HL-60/S4 treated with retinoic acid at 250 ng/mL for 4 days and 3 days (cell line): ENCODE results near the gene TNFRSF1B.

ENCODE experiments used
- in situ Hi-C: fragments of 300-500 bp; cut with MboI; formaldehyde crosslinking; loops from 2 replicates; pipeline ENCODE4 v1.7.0; 2022; ENCODE audit warnings: low sequenced_read_pairs

Gene TNFRSF1B

GRCh38 chr1:12141163-12141850, 25.5 kb upstream of the TNFRSF1B start:
- in situ Hi-C loops: no loop called here

DNA sequence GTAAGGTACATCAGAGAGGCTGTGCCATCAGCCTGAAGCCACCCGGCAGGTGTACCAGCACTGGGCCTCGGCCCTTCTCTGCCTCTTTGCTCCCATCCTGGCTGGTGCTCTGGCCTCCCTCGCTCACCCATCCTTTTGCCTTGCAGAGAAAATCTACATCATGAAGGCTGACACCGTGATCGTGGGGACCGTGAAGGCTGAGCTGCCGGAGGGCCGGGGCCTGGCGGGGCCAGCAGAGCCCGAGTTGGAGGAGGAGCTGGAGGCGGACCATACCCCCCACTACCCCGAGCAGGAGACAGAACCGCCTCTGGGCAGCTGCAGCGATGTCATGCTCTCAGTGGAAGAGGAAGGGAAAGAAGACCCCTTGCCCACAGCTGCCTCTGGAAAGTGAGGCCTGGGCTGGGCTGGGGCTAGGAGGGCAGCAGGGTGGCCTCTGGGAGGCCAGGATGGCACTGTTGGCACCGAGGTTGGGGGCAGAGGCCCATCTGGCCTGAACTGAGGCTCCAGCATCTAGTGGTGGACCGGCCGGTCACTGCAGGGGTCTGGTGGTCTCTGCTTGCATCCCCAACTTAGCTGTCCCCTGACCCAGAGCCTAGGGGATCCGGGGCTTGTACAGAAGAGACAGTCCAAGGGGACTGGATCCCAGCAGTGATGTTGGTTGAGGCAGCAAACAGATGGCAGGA, 24.5 kb upstream of the TNFRSF1B start:
- in situ Hi-C loops: no loop called here

GRCh38 chr1:12142891-12143630, 23.7 kb upstream of the TNFRSF1B start:
- in situ Hi-C loops: no loop called here

DNA sequence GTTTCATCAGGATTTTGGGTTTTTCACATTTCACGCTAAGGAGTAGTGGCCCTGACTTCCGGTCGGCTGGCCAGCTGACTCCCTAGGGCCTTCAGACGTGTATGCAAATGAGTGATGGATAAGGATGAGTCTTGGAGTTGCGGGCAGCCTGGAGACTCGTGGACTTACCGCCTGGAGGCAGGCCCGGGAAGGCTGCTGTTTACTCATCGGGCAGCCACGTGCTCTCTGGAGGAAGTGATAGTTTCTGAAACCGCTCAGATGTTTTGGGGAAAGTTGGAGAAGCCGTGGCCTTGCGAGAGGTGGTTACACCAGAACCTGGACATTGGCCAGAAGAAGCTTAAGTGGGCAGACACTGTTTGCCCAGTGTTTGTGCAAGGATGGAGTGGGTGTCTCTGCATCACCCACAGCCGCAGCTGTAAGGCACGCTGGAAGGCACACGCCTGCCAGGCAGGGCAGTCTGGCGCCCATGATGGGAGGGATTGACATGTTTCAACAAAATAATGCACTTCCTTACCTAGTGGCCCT, 23.1 kb upstream of the TNFRSF1B start:
- in situ Hi-C loops: no loop called here

GRCh38 chr1:12144236-12144635, 22.6 kb upstream of the TNFRSF1B start:
- in situ Hi-C loops: no loop called here

DNA sequence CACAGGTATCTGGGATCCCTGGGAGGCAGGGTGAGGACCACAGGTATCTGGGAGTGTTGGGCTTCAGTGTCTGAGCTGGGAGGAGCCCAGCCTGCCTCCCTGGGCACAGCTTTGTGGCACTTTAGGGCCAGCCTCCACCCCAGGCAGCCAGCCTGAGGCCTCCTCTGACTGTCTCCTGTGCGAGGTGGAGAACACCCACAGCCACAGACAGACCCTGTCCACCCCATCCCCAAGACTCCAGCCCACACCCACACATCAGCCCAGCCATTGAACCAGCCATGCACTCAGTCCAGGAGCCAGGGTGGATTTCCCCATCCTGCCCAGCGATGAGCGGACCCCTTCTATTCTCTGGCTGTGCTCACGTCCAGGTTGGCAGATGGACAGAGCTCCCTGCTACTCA, 21.8 kb upstream of the TNFRSF1B start:
- in situ Hi-C loops: no loop called here

DNA sequence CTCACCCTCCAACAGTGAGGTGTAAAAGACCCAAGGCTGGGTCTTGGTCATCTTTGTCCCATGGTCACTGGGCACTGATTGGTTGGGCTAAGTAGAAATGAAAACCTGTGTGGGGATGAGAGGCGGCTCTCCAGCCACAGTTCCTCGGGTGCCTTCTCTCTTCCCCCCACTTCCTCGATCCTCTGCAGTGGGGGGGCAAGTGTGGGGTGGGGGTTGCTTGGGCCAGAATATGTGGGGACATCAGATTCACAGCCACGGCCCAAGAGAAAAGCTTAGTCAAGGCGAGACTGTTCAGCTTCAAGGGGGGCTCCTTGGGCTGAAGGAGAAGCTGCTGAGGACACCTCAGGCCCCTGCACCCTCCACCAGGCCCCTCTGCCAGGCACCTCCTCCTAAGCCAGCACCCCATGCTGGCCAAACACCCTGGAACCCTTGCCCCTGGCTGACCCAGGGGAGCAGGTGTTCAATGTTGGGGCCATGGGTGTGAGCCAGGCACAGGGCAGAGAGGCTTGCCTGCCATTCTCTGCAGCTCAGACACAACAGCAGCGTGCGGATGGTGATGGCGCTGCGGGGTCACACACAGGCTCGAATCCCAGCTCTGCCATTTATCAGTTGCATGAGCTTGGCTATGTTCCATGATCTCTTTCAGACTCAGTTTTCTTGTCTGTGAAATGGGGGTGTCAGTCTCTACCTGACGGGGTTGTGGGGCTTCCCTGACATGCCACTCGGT, 21.0 kb upstream of the TNFRSF1B start:
- in situ Hi-C loops: no loop called here

- in situ Hi-C loops: no loop called here
Measured at GRCh38 chr1:12146343-12147112, 20.3 kb upstream of the TNFRSF1B start.

GRCh38 chr1:12147201-12147701, 19.5 kb upstream of the TNFRSF1B start:
- in situ Hi-C loops: no loop called here

GRCh38 chr1:12148160-12148957, 18.4 kb upstream of the TNFRSF1B start:
- in situ Hi-C loops: no loop called here

DNA sequence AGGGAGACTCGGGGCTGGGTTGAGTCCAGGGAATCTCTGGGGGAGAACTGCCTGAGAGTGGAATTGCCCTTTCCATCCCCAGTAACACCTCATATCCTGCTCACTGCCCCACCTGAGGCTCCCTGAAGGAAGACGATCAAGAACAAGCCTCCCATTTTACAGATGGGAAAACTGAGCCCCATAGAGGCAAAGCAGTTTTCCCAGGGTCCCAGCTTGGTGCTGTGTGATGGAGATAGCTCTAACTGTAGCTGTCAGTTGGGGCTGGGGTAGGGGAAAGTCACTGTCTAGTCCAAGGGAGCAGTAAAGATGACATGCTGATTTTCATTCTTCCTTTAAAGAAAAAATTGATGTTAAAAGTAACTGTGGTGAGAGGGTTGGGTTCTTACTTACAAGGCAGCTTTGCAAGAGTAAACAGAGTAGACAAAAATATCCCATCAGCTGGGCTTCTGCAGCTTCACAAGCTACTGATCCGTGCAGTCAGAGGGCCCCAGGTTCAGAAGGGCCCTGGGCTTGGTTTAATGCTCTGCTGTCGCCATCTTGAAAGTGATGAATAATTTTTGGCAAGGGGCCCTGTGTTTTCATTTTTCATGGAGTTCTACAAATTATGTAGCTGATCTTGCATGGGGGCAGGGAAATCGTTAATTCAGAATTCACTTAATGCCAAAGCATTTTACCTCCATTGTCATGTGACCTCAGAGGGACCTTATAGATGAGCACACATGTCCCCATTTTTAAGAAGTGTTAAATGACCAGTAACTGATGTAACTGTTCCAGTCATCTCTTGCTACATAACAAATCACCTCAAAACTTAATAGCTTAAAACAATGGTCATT, 17.6 kb upstream of the TNFRSF1B start:
- in situ Hi-C loops: no loop called here

DNA sequence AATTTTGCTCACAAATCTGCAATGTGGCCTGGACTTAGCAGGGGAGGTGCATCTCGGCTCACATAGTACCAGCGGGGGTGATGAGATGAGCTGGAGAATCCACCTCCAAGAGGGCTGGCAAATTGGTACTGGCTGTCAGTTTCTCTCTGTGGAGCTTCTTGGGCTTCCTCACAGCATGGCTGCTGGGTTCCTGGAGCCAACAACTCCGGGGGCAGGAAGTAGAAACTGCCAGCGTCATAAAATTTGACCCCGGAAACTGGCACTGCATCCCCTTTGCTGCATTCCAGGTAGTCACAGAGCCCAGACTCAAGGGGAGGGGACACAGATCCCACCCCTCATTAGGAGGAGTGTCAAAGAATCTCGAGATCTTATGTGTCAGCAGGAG, 17.0 kb upstream of the TNFRSF1B start:
- in situ Hi-C loops: no loop called here

DNA sequence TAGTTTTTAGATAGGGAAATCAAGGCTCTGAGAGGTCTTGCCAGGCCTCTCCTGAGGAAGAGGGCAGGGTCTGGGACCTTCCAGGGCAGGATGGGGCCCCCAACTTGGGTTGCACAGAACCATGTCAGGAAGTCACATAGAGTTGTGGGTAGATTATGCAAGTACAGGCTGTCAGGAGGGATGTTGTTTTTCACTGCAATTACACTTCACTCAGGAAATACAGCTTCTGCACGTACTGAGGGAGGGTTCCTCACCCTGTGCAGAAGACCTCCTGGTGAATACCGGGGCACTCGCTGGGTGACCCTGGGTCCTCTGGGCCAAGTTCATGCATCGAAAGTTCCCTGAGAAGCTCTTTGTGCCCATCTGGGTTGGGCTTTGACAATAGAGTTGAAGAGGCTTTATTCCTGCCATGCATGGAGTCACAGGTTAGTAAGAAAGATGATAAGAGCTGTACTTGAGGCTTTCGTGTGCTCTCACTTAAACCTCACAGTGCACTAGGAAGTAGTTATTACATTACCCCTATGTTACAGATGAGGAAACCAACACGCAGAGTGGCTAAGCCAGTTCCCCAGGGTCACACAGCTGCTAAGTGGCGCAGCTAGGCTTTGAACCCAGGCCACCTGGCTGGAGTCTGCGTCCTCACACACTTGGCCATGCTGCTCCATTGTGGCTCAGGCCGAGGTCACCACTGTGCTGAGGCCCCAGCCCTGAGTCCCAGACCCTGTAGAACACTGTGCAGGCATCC, 16.2 kb upstream of the TNFRSF1B start:
- in situ Hi-C loops: no loop called here

DNA sequence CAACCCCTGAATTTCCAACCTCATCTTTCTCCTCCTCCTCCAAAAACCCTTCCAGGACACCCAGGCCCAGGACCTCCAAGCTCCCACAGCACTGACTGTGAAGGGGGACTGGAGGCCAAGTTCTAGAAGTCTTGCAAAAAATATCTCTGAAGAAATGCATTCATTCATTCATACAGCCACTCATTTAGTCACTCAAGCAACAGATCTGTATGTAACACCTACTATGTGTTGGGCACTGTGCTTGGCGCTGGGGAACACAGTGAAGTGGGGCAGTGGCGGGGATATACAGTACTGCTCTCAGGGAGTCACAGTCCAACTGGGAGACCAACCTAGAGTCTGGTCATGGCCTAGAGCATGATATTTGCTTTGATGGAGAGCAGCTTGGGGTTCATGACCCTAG, 15.3 kb upstream of the TNFRSF1B start:
- in situ Hi-C loops: no loop called here

GRCh38 chr1:12152113-12152891, 14.5 kb upstream of the TNFRSF1B start:
- in situ Hi-C loops: no loop called here

DNA sequence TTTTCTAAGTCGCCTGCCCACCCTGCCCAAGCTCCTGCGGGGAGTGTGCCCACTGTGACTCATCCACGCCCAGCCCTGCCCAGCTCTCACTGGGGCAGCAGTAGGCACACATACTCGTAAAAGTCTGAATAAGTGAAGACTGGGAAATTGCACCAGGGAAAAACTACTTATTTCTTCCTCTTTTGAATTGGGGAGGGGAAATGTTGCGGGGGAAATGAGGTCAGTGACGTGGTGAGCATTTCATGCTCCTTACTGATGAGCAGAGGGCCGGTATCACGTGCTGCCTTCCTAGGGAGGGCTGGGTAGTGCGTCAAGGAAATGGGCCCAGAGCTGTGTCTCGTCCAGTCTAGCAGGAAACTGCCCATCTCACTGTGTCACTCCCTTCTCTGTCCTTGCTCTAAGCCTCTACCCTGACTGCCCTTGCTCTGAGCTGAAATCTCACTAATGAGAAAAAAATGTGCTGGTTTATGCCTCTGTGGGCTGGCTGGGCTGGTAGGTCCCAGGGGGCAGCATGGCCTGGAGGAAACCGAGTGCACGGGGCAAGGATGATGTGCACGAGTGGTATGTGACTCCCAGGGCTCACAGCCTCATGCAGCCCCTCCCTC, 13.5 kb upstream of the TNFRSF1B start:
- in situ Hi-C loops: no loop called here

DNA sequence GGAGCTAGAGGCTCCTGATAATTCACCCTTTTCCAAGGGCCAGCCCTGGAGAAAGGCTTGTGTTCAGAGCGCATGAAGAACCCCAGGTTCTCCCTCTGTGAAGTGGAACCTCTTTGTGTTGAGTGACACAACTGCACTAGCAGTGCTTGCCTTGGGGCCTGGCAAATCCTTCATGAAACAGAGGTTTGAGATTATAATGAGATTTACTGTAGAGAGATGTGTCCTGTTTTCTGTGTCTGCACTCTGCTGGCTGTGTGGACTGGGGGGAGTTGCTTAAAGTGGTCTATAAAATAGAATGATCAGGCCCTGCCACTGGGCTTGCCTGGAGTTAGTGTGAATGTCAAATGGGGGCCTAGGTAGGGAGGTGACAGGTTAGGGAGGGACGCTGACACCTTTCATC, 11.5 kb upstream of the TNFRSF1B start:
- in situ Hi-C loops: no loop called here
